Thyroid gland (tissue), 4 donors: ENCODE data around the gene CCSER1. TPM values are rescaled to one million over a fixed set of nuclear protein-coding genes. Genes with fewer than 3 reads are reported as not detected.

ENCODE experiments used
- DNase-seq, 2 donors: peaks; one replicate each; pipeline ENCODE4 v3.0.0-alpha.2; 2019
- H3K27ac ChIP-seq, 3 donors: fragments of 200-600 bp; sonication (generic); 1 replicate in 2 of 3; 2 replicates in 1 of 3; pipeline ENCODE4 v1.5.1; 2016 to 2019; ENCODE audit warnings: mild to moderate bottlenecking in 1 of 3, moderate library complexity in 1 of 3
- H3K27me3 ChIP-seq: fragments of 200-600 bp; sonication (generic); one replicate; pipeline ENCODE4 v1.5.1; 2019
- H3K36me3 ChIP-seq, 2 donors: fragments of 200-600 bp; sonication (generic); one replicate each; pipeline ENCODE4 v1.5.1; 2016 to 2019
- H3K4me1 ChIP-seq, 2 donors: fragments of 200-600 bp; sonication (generic); one replicate each; pipeline ENCODE4 v1.5.1; 2017 to 2019
- H3K4me3 ChIP-seq, 3 donors: fragments of 200-600 bp; sonication (generic); replicated peaks in 1 of 3; 1 replicate in 2 of 3; 2 replicates in 1 of 3; pipeline ENCODE4 v1.5.1; 2016; ENCODE audit warnings: mild to moderate bottlenecking in 1 of 3
- H3K9me3 ChIP-seq: fragments of 200-600 bp; sonication (generic); one replicate; pipeline ENCODE4 v1.5.1; 2017
- POLR2A ChIP-seq, 2 donors: fragments of 450-650 bp; IDR thresholded peaks; one replicate each; pipeline ENCODE4 v1.6.1; 2017; ENCODE audit warnings: antibody characterized with exemption in 2 of 2, mild to moderate bottlenecking in 2 of 2, moderate library complexity in 1 of 2
- WGBS, 2 donors: methylation state at CpG; one replicate each; pipeline ENCODE4 v1.1.5; 2017; 5-methylcytosine and 5-hydroxymethylcytosine counted together
- intact Hi-C: fragments of 100-400 bp; cut with DNase I; formaldehyde crosslinking; loops from one replicate; pipeline ENCODE4 v1.15.1; 2023
- total RNA-seq, 4 donors: library from RNA; depleted of rRNA; stranded (reverse); fragments of >200 nt; gene quantifications; one replicate each; pipeline ENCODE4 v1.2.3, GENCODE V29; 2016
- TF ChIP-seq, protein P1 (sequence below), 6 experiments: fragments of 200-600 bp in 3 of 6; fragments of 450-650 bp in 3 of 6; sonication (generic) in 3 of 6; IDR thresholded peaks; one replicate each; pipeline ENCODE4 v1.5.1; 2016 to 2019; ENCODE audit warnings: antibody characterized with exemption in 6 of 6, mild to moderate bottlenecking in 2 of 6, inconsistent platforms in 1 of 6, moderate library complexity in 1 of 6

The CCSER1 gene
- total RNA-seq, 4 donors from 2014 or later = 37.7 to 52.3 (median 43.3) TPM

- H3K27me3 ChIP-seq = no peaks in the 10 kb centered on the region
- no peak overlapping the region for H3K27ac ChIP-seq
- H3K9me3 ChIP-seq = no peaks in the 10 kb centered on the region
- H3K36me3 ChIP-seq = no peaks in the 10 kb centered on the region
- no peak overlapping the region for H3K4me3 ChIP-seq
- 48 to 54% methylated on average over 4 of the region's 4 CpGs for WGBS, 2 donors
- peaks cover 0 to 4% of the 10 kb centered on the region in 2 donors for H3K4me1 ChIP-seq
- DNase-seq = no peak
- TF ChIP-seq POLR2A (IDR thresholded peaks at IDR 0.05) = no peak
- TF ChIP-seq, protein P1, sequence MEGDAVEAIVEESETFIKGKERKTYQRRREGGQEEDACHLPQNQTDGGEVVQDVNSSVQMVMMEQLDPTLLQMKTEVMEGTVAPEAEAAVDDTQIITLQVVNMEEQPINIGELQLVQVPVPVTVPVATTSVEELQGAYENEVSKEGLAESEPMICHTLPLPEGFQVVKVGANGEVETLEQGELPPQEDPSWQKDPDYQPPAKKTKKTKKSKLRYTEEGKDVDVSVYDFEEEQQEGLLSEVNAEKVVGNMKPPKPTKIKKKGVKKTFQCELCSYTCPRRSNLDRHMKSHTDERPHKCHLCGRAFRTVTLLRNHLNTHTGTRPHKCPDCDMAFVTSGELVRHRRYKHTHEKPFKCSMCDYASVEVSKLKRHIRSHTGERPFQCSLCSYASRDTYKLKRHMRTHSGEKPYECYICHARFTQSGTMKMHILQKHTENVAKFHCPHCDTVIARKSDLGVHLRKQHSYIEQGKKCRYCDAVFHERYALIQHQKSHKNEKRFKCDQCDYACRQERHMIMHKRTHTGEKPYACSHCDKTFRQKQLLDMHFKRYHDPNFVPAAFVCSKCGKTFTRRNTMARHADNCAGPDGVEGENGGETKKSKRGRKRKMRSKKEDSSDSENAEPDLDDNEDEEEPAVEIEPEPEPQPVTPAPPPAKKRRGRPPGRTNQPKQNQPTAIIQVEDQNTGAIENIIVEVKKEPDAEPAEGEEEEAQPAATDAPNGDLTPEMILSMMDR (IDR thresholded peaks at IDR 0.05) = peak in 3 of 6 experiments; percentile 53 to 58 (median 56)
- intact Hi-C loops = no loop called here
Observed at GRCh38 chr4:91113130-91113706, 986.0 kb downstream of the CCSER1 start.

DNA sequence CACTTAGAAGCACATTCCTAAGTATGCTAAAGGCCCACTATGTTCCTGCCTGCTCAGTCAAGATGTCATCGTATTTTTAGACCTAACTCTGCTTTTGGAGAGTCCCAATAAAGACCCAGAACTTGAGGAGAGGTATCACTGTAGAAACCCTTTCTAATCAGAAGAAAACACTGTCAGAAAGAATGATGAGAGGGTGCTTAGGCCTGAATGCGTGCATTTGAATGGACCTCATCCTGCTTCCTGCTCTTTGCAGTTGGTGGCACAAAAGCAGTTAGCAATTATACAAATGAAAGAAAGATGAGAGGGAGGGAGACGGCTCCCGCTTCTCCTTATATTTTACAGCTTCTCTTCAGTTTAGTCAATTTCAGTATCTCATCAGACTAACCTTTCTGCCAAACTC, 987.2 kb downstream of the CCSER1 start:
- no peaks in the 10 kb centered on the region for H3K27me3 ChIP-seq
- H3K9me3 ChIP-seq = no peaks in the 10 kb centered on the region
- 88 to 90% methylated on average over 4 of the region's 4 CpGs for WGBS, 2 donors
- intact Hi-C loops = no loop called here
- no peaks in the 10 kb centered on the region for H3K36me3 ChIP-seq
- TF ChIP-seq, protein P1 (IDR thresholded peaks at IDR 0.05) = no peak
- no peak for TF ChIP-seq POLR2A (IDR thresholded peaks at IDR 0.05)
- peaks cover 0 to 4% of the 10 kb centered on the region in 2 donors for H3K4me1 ChIP-seq
- H3K27ac ChIP-seq = no peak overlapping the region
- DNase-seq = no peak
- no peak overlapping the region for H3K4me3 ChIP-seq

DNA sequence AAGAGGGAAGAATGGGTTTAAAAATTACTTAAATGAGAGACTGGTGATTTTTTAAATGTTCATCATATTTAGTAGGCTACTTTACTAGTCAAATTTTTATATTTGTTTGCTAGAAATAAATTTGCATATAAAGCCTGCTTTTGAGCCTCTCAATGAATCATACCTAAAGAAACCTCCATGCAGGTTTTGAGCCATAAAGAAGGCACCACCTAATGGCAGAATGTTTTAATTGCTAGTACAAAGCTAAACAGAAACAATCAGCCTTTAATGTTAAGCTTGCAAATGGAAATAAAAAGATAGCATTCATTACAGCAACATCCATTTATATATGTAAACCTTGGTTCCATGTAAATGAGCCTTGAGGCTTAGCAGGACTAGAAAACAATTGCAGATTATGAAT, 989.7 kb downstream of the CCSER1 start:
- Histone ChIP-seq H3K27ac (no peak overlapping the region), H3K4me3 (no peak overlapping the region), H3K4me1 (no peaks in the 10 kb centered on the region), H3K36me3 (no peaks in the 10 kb centered on the region), H3K9me3 (no peaks in the 10 kb centered on the region), H3K27me3 (no peaks in the 10 kb centered on the region)
- no peak for DNase-seq
- TF ChIP-seq, protein P1 (IDR thresholded peaks at IDR 0.05) = peak in 1 of 6 experiments; percentile 11
- TF ChIP-seq POLR2A (IDR thresholded peaks at IDR 0.05) = no peak
- intact Hi-C loops = no loop called here

DNA sequence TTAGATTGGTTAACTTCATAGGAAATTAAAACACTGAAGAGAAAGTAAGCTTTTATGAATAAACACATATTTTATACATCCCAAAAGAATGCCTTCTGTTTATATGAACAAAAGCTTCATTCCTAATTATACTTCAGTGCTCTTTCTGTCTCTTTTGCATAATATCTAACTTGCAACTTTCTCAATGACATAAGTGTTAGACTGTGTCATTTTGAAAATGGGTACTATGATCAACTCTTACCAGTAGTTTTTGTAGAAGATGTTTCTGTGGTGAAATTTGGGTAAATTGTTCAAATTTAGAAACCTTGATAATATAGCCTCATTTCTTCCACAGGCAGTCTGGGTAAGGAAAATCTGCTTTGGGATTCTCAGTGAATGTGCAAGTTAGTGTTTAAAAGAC, 991.4 kb downstream of the CCSER1 start:
- intact Hi-C loops = no loop called here
- no peak overlapping the region for H3K4me3 ChIP-seq
- H3K36me3 ChIP-seq = no peaks in the 10 kb centered on the region
- no peak overlapping the region for H3K27ac ChIP-seq
- TF ChIP-seq, protein P1 (IDR thresholded peaks at IDR 0.05) = no peak
- TF ChIP-seq POLR2A (IDR thresholded peaks at IDR 0.05) = no peak
- no peaks in the 10 kb centered on the region for H3K27me3 ChIP-seq
- no peaks in the 10 kb centered on the region for H3K4me1 ChIP-seq
- H3K9me3 ChIP-seq = no peaks in the 10 kb centered on the region
- no peak for DNase-seq

- DNase-seq = no peak
- intact Hi-C loops = no loop called here
- Histone ChIP-seq H3K36me3 (no peaks in the 10 kb centered on the region), H3K27ac (no peak overlapping the region), H3K27me3 (no peaks in the 10 kb centered on the region), H3K4me3 (no peak overlapping the region), H3K9me3 (no peaks in the 10 kb centered on the region), H3K4me1 (no peaks in the 10 kb centered on the region)
- no peak for TF ChIP-seq POLR2A (IDR thresholded peaks at IDR 0.05)
- TF ChIP-seq, protein P1 (IDR thresholded peaks at IDR 0.05) = no peak
Observed at GRCh38 chr4:91123742-91124141, 996.5 kb downstream of the CCSER1 start.
